Measurements from ENCODE around the gene MAGEB6.
"Not testable (repeated sequence)": the region's sequence is repeated elsewhere in the genome, so short reads cannot be mapped to it uniquely, and the experiment has no call there.

The MAGEB6 gene, protein sequence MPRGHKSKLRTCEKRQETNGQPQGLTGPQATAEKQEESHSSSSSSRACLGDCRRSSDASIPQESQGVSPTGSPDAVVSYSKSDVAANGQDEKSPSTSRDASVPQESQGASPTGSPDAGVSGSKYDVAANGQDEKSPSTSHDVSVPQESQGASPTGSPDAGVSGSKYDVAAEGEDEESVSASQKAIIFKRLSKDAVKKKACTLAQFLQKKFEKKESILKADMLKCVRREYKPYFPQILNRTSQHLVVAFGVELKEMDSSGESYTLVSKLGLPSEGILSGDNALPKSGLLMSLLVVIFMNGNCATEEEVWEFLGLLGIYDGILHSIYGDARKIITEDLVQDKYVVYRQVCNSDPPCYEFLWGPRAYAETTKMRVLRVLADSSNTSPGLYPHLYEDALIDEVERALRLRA

DNA sequence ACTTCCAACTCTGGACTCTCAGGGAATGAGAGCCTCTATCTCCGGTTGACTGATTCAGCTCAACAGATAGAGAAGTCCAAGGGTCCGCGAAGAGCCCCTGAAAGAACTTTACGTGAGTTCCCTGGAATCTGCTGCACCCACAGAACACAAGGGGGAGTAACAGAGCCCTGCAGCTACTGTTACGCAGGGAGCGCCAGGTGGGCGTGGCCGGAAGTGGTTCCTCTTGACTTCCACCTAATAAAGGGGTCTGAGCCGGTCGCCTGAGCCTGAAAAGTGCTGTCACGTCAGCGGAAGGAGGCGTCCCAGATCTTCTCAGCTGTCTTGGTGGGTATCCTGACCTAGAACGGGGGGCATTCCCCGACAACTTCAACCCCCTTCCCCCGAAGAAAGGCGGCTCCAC is at the start of gene MAGEB6:
Gene MAGEB6, plus strand, starts transcription at position 237 of the 400 bp plus-strand sequence. CDS start 1,407 bp downstream, outside the sequence.
- DNase-seq (ENCODE audit: low spot score): no peak
- FAIRE-seq: no peak

DNA sequence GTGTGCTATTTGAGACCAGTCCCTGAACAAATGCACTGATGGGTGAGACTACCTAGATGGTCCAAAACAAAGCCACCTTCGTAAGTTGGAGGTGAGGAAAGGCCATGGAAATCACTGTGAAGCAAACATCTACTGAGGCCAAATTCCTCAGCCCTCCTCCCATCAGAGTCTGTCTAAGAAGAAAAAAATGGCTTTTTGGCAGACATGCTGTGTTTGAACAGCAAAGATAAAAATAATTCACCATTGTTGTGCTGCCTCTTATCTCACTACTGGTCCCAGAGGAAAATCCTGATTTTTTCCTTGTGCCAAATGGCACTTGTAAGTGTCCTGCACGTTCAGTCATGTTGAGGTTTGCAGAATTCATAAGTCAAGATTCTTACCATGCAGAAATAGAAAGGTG is 46.2 kb upstream of the MAGEB6 start:
- FAIRE-seq (no peak), DNase-seq (ENCODE audit: low spot score) (no peak)

DNA sequence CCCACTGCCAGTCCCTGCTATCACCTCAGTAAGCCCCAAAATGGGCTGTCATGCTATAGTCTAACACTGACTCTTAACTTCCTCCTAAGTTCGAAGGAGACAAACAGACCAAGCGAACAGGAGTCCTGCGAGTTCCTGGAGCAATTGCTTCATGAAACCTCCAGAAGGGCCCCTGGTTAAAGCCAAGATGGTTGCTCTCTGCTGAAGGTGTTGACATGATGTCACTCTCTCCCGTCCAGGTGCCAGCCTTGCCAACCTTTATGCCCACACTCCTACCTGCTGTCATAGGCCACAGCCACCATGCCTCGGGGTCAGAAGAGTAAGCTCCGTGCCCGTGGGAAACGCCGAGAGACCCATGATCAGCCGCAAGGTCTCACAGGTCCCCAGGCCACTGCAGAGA is 31.9 kb upstream of the MAGEB6 start, which contains the start of gene MAGEB6B:
Gene MAGEB6B, plus strand, starts transcription at position 301 of the 400 bp plus-strand sequence. Its CDS starts 0 bp downstream, at position 301.
- DNase-seq (ENCODE audit: low spot score) (no peak), FAIRE-seq (no peak)

DNA sequence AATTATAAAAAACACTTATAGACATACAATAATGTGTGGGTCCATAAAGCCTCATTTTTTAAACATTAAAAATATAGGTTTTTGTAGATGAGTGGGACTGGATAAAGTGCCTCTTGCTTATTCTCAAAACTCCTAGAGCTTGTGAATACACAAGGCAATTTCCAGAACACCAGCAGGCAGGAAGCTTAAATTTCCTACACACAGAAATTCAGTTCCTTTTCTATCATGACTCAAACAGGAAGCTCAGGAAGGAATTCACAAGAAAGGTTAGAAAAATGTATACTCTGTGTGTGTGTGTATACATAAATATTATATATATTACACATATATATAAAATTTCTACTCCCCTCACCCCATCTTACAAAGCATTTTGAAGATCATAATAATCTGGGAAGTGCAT is 11.3 kb downstream of the MAGEB6 start:
- FAIRE-seq (no peak), DNase-seq (ENCODE audit: low spot score) (no peak)

DNA sequence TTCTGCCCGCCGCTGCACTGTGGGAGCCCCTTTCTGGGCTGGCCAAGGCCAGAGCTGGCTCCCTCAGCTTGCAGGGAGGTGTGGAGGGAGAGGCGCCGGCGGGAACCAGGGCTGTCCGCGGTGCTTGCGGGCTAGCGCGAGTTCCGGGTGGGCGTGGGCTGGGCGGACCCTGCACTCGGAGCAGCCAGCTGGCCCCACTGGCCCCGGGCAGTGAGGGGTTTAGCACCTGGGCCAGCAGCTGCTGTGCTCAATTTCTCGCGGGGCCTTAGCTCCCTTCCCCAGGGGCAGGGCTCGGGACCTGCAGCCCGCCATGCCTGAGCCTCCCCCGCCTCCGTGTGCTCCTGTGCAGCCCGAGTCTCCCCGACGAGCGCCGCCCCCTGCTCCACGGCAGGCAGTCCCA is 12.5 kb downstream of the MAGEB6 start:
- FAIRE-seq; DNase-seq (ENCODE audit: low spot score): not testable (repeated sequence)

DNA sequence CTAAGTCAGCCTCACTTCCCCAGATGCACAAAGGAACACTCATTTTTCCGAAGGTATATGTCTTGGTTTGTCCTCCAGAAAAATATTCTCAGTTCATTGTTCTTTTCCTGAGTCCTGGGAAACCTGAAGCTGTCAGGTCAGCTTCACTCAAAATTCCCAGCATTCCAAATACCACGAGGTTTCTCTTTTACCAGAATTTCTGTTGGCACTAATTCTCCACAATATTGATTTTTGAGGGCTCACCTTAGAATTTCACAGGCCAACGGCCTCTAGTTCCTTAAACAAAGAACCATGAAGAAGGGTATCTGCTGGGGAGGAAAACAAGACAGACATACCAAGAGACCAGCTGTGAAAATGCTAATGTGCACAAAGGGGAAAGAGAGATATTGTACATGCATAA is 15.8 kb downstream of the MAGEB6 start:
- FAIRE-seq (no peak), DNase-seq (ENCODE audit: low spot score) (no peak)

DNA sequence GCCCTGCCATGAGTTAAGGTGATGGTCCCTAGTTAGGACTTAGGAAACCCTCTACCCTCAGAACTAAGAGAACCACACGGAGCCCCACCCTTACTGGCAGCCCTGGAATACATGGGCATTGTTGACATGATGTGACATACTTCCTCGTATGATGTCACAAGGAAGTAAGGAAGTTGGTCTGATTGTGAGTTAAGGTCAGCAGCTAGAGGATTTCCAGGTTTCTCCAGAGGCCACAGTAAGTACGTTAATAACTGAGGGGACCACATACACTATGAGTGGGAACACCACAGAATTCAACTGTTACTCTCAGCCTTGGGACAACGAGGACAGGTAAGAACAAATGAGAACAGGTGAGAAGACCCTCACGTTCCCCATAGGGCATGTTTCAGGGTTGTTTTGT is 23.6 kb downstream of the MAGEB6 start, which contains the start of gene MAGEB5:
Gene MAGEB5, plus strand, starts transcription at position 301 of the 400 bp plus-strand sequence. CDS start 1,133 bp downstream, outside the sequence.
- DNase-seq (ENCODE audit: low spot score): no peak
- FAIRE-seq: no peak

DNA sequence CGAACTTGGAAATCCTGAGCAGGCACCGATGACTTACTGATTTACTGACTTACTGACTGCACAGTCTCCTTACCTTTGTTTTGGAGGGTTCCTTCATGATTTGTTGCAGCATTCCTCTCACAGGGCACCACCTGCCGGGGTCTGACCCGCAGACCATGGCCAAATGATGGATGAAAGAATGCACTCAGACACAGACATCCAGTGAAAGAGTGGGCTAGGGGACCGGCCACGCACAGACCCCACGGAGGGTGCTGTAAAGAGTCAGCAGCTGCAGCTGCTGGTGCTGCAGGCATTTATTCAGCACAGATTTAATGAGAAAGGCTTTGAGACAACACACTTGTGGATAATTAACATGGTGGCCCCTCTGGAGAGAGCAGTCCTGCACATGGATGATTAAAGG is 27.1 kb downstream of the MAGEB6 start:
- DNase-seq (ENCODE audit: low spot score) (no peak), FAIRE-seq (no peak)

DNA sequence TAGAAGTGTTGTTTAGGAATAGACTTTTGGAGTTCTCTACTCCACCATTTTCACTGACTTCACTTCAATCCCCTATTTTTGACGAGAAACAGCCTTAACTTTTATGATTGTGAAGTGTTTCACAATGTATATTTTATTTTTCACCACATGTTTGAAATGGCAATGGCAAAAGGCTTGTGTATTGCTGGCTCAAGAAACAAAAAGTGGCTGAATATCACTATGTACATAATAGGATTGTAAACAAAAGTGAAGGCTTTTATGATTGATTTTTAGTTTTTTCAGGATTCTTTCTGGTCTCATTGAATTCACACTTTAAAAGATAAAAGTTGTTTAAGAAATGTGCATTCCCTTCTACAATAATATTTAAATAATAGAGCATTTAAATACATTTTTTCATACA is 41.9 kb downstream of the MAGEB6 start:
- FAIRE-seq: no peak
- no peak for DNase-seq (ENCODE audit: low spot score)

Measured in urothelium cell line (cell line).